OCI-LY3 (cell line): ENCODE measurements around the gene SERPINA1.

ENCODE experiments used
- CTCF ChIP-seq: fragments of 200-600, 300-600 bp; sonication (generic); IDR thresholded peaks from 2 replicates; pipeline ENCODE4 v1.5.1; 2014; ENCODE audit warnings: antibody characterized with exemption, low read length, low read depth
- EZH2phosphoT487 ChIP-seq: fragments of 200-600 bp; shearing (Covaris generic); IDR thresholded peaks from 2 replicates; pipeline ENCODE4 v1.6.1; 2018; ENCODE audit warnings: antibody characterized with exemption, mixed run types, low read depth

- TF ChIP-seq CTCF (no peak), EZH2phosphoT487 (no peak)
Measured at GRCh38 chr14:94344389-94344788, 44.0 kb downstream of the SERPINA1 start.
